ENCODE results near the gene SYCE1. TPM values are rescaled to one million over a fixed set of nuclear protein-coding genes. Genes with fewer than 3 reads are reported as not detected.

SYCE1 gene
- total and polyA plus RNA-seq, 2 of the 4 experiments (the other 2 are of a cell fraction), result not detected

GRCh38 chr10:133525444-133525843 is 39.9 kb downstream of the SYCE1 start:
- H3K14ac ChIP-seq (replicated peaks; ENCODE audit: low read depth, low read length), result no peak overlapping the region
- H3K79me1 ChIP-seq (ENCODE audit: low read depth in 1 of 2, low read length in 2 of 2), result no peaks in the 10 kb centered on the region
- no peak overlapping the region for H2BK15ac ChIP-seq (ENCODE audit: low read depth, low read length)
- POLR2A ChIA-PET (ENCODE audit: unreplicated experiment), result no interaction called here
- no peak overlapping the region for H2AK9ac ChIP-seq (replicated peaks; ENCODE audit: low read depth, low read length, poor library complexity)
- no peak overlapping the region for H3K27ac ChIP-seq (ENCODE audit: insufficient read depth, low read length)
- ATAC-seq (ENCODE audit: low read depth) (no peak), DNase-seq (no peak)
- CTCF ChIA-PET, result no interaction called here
- TF ChIP-seq, protein P1, sequence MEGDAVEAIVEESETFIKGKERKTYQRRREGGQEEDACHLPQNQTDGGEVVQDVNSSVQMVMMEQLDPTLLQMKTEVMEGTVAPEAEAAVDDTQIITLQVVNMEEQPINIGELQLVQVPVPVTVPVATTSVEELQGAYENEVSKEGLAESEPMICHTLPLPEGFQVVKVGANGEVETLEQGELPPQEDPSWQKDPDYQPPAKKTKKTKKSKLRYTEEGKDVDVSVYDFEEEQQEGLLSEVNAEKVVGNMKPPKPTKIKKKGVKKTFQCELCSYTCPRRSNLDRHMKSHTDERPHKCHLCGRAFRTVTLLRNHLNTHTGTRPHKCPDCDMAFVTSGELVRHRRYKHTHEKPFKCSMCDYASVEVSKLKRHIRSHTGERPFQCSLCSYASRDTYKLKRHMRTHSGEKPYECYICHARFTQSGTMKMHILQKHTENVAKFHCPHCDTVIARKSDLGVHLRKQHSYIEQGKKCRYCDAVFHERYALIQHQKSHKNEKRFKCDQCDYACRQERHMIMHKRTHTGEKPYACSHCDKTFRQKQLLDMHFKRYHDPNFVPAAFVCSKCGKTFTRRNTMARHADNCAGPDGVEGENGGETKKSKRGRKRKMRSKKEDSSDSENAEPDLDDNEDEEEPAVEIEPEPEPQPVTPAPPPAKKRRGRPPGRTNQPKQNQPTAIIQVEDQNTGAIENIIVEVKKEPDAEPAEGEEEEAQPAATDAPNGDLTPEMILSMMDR (conservative IDR thresholded peaks at IDR 0.05; ENCODE audit: low read depth, low read length), result no peak
- no peak for TF ChIP-seq FOS (IDR thresholded peaks at IDR 0.05; ENCODE audit: low read depth, low read length)
- no peak for TF ChIP-seq POLR2A (IDR thresholded peaks at IDR 0.05; ENCODE audit: low read depth, low read length)
- no peak for TF ChIP-seq CEBPB (IDR thresholded peaks at IDR 0.05; ENCODE audit: low read depth, low read length)
- TF ChIP-seq BHLHE40 (IDR thresholded peaks at IDR 0.05; ENCODE audit: low read depth, low read length), result no peak
- no peak for TF ChIP-seq USF2 (IDR thresholded peaks at IDR 0.05; ENCODE audit: low read depth, low read length)
- no TSS peak for BruUV-seq (replicated peaks)
- H3K9me1 ChIP-seq (ENCODE audit: insufficient read depth, low read length), result no peaks in the 10 kb centered on the region
- H2BK120ac ChIP-seq (ENCODE audit: low read depth, low read length), result no peak overlapping the region
- no peak overlapping the region for H2BK20ac ChIP-seq (ENCODE audit: low read depth, low read length)
- no peak overlapping the region for H3K56ac ChIP-seq (ENCODE audit: extremely low read depth, insufficient read depth, low read length)
- intact Hi-C loops (cut with micrococcal nuclease), result loop anchor here (10.0 kb wide), 1 partner anchor 201 kb away; no protein-coding TSS in a partner anchor
- no peaks in the 10 kb centered on the region for H3K4me1 ChIP-seq (ENCODE audit: control insufficient read depth, insufficient read depth, low read length)
- H3K4ac ChIP-seq (ENCODE audit: low read depth, low read length), result no peak overlapping the region
- H2AK5ac ChIP-seq (ENCODE audit: low read depth, low read length), result no peak overlapping the region
- no peak overlapping the region for H4K8ac ChIP-seq (ENCODE audit: low read depth in 2 of 2, low read length in 2 of 2)
- H3K36me3 ChIP-seq (ENCODE audit: control insufficient read depth, insufficient read depth, low read length), result no peaks in the 10 kb centered on the region
- H3K27me3 ChIP-seq (ENCODE audit: control insufficient read depth, insufficient read depth, low read length), result peaks cover 34% of the 10 kb centered on the region
- in situ Hi-C loops (cut with MboI; ENCODE audit: low sequenced_read_pairs), result no loop called here
- dilution Hi-C loops (cut with HindIII; ENCODE audit: low sequenced_read_pairs, unreplicated experiment), result no loop called here
- no peaks in the 10 kb centered on the region for H4K20me1 ChIP-seq (ENCODE audit: insufficient read depth, low read length)
- H4K5ac ChIP-seq (ENCODE audit: low read depth, low read length), result no peak overlapping the region
- no peak overlapping the region for H4K91ac ChIP-seq (ENCODE audit: insufficient read depth, low read depth, low read length)
- H2AFZ ChIP-seq (replicated peaks; ENCODE audit: low read length, poor library complexity), result no peak overlapping the region
- H3K9ac ChIP-seq (ENCODE audit: low read depth, low read length), result no peak overlapping the region
- 73% methylated on average over 3 of the region's 7 CpGs; no CpG with 5 or more reads in 1 of the 2 experiments for WGBS, 2 experiments (ENCODE audit: extremely low coverage in 2 of 2, insufficient read length in 1 of 2)
- H3K4me3 ChIP-seq (ENCODE audit: insufficient read depth, low read depth, low read length), result no peak overlapping the region
- peaks cover 4% of the 10 kb centered on the region; the same call in 1 of the 2 replicates for H3K9me3 ChIP-seq (ENCODE audit: control insufficient read depth, insufficient read depth, low read length)
- no peak overlapping the region for H3K18ac ChIP-seq (ENCODE audit: low read depth, low read length)
- H2BK5ac ChIP-seq (ENCODE audit: low read depth, low read length, poor library complexity, severe bottlenecking), result no peak overlapping the region
- no peak overlapping the region for H3K23ac ChIP-seq (ENCODE audit: low read depth, low read length)
- no peak overlapping the region for H3K4me2 ChIP-seq (ENCODE audit: low read depth, low read length)
